ENCODE results near the gene ZMAT5. TPM values are rescaled to one million over a fixed set of nuclear protein-coding genes. Genes with fewer than 3 reads are reported as not detected.

Gene ZMAT5
- total and polyA plus RNA-seq, 10 of the 15 experiments (the other 5 are each of a cell fraction or from before 2014, with no cell fraction given) = 2.3 to 43.0 (median 21.9) TPM

- H2AFZ ChIP-seq (ENCODE audit: control insufficient read depth, low read depth, low read length) = no peak overlapping the region
- WGBS (ENCODE audit: insufficient coverage, insufficient replicate concordance, low lambda C conversion rate, missing lambda C conversion rate) = 96% methylated on average over 8 of the region's 8 CpGs
- RAD21 ChIA-PET (ENCODE audit: unreplicated experiment) = no interaction called here
- H3K27me3 ChIP-seq (replicated peaks in 1 of 2; ENCODE audit: control insufficient read depth in 2 of 2, insufficient read depth in 2 of 2, low read length in 1 of 2) = no peaks in the 10 kb centered on the region
- no peaks in the 10 kb centered on the region for H3K9me3 ChIP-seq (replicated peaks; ENCODE audit: control insufficient read depth, insufficient read depth, low read length)
- no peak overlapping the region for H3K9ac ChIP-seq (ENCODE audit: control insufficient read depth, insufficient read depth, low read length)
- no peak overlapping the region for H3K4me2 ChIP-seq (ENCODE audit: control insufficient read depth, insufficient read depth)
- FAIRE-seq (no peak), DNase-seq (ENCODE audit: low read depth, low spot score) (no peak), ATAC-seq (no peak)
- no TSS peak for BruUV-seq (replicated peaks)
- H3K27ac ChIP-seq (ENCODE audit: control insufficient read depth, insufficient read depth) = no peak overlapping the region
- no peaks in the 10 kb centered on the region for H4K20me1 ChIP-seq (ENCODE audit: control insufficient read depth, insufficient read depth)
- SMC1A ChIA-PET (ENCODE audit: uncharacterized antibody, unreplicated experiment) = no interaction called here
- H3K36me3 ChIP-seq (ENCODE audit: control insufficient read depth in 2 of 2, insufficient read depth in 2 of 2, low read length in 1 of 2) = peaks cover 10 to 55% of the 10 kb centered on the region in 2 experiments
- H3K79me2 ChIP-seq (ENCODE audit: control insufficient read depth, insufficient read depth, low read length) = no peaks in the 10 kb centered on the region
- no peak overlapping the region for H3K4me3 ChIP-seq
- CTCF ChIA-PET = no interaction called here
- in situ Hi-C loops (cut with MboI) = no loop called here
- POLR2A ChIA-PET = interaction anchor here (0.6 kb wide), 1 partner anchor 11 kb away, joined by 4 read pairs; no protein-coding TSS in a partner anchor
- intact Hi-C loops (cut with micrococcal nuclease; ENCODE audit: unreplicated experiment) = no loop called here
- H3K4me1 ChIP-seq (ENCODE audit: control insufficient read depth, insufficient read depth, low read length) = no peaks in the 10 kb centered on the region
- TF ChIP-seq CREM (IDR thresholded peaks at IDR 0.05; ENCODE audit: low read depth) = no peak
- TF ChIP-seq MXI1 (IDR thresholded peaks at IDR 0.05; ENCODE audit: low read depth, low read length) = no peak
- no peak for TF ChIP-seq SUZ12 (IDR thresholded peaks at IDR 0.05; ENCODE audit: unreplicated experiment)
- TF ChIP-seq ELK1 (IDR thresholded peaks at IDR 0.05; ENCODE audit: low read depth, low read length) = no peak
- no peak for TF ChIP-seq SIN3A (IDR thresholded peaks at IDR 0.05; ENCODE audit: low read depth, low read length)
- TF ChIP-seq POU2F2 (IDR thresholded peaks at IDR 0.05; ENCODE audit: borderline replicate concordance, low read depth, low read length) = no peak
- no peak for TF ChIP-seq BMI1 (IDR thresholded peaks at IDR 0.05; ENCODE audit: borderline replicate concordance)
- no peak for TF ChIP-seq E2F8 (IDR thresholded peaks at IDR 0.05; ENCODE audit: low read depth, partially characterized antibody)
- no peak for TF ChIP-seq BHLHE40 (IDR thresholded peaks at IDR 0.05; ENCODE audit: borderline replicate concordance in 1 of 2, low read depth in 2 of 2, low read length in 1 of 2)
- no peak for TF ChIP-seq EZH2 (IDR thresholded peaks at IDR 0.05; ENCODE audit: borderline replicate concordance, control insufficient read depth, low read depth, low read length)
- no peak for TF ChIP-seq SP1 (IDR thresholded peaks at IDR 0.05; ENCODE audit: low read depth, low read length)
These were observed 46.3 kb upstream of the ZMAT5 start for GRCh38 chr22:29813126-29813525.

Data from GM12878 (cell line).